ENCODE data around the gene HOXB2.

Gene HOXB2

DNA sequence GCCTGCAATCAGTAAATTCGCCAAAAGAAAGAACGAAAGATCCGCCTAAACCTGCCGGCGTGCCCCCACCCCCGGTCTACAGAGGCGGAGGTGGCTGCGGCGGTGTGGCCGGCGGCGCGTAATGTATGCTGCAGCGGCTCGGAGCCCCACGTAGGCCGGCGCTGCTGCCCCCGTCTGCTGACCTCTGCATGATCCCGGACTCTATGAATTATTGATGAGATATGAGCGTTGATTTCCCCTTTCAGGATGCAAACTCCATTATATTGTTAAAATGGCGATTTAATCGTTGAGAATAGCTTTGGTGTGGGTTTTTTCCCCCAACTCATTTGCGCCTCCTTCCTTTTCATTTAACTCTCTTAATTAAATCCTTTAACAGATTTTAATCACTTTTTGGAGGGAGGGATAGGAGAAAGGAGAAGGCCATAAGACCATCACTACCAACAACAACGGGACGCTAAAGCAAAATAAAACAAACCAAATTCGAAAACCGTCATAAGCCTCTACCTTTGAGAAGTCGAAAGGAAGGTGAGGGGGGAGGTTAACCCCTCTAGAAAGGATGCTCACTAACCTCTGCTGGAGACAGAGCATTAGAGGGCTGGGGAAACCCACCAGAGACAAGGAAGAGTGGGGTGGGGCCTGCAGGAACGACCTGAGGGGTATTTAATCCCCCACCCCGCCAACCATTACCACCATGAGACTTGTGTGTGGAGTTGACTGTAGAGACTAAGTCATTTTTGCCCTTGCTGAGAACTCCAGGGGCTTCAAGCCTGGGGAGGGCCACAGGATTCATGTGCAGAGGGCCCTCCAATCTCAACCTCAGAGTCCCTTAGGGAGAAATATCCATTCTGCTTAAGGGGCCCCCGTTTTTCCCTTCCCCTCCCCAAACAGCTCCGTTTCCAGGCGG lies 41.7 kb upstream of the HOXB2 start:
- DNase-seq (ENCODE audit: low read depth), result no peak
- H3K4me3 ChIP-seq (ENCODE audit: low read depth, low read length), result peak overlapping the region; percentile 55
- TF ChIP-seq, protein P1, sequence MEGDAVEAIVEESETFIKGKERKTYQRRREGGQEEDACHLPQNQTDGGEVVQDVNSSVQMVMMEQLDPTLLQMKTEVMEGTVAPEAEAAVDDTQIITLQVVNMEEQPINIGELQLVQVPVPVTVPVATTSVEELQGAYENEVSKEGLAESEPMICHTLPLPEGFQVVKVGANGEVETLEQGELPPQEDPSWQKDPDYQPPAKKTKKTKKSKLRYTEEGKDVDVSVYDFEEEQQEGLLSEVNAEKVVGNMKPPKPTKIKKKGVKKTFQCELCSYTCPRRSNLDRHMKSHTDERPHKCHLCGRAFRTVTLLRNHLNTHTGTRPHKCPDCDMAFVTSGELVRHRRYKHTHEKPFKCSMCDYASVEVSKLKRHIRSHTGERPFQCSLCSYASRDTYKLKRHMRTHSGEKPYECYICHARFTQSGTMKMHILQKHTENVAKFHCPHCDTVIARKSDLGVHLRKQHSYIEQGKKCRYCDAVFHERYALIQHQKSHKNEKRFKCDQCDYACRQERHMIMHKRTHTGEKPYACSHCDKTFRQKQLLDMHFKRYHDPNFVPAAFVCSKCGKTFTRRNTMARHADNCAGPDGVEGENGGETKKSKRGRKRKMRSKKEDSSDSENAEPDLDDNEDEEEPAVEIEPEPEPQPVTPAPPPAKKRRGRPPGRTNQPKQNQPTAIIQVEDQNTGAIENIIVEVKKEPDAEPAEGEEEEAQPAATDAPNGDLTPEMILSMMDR (IDR thresholded peaks at IDR 0.05; ENCODE audit: low read depth, low read length, missing control alignments), result no peak

DNA sequence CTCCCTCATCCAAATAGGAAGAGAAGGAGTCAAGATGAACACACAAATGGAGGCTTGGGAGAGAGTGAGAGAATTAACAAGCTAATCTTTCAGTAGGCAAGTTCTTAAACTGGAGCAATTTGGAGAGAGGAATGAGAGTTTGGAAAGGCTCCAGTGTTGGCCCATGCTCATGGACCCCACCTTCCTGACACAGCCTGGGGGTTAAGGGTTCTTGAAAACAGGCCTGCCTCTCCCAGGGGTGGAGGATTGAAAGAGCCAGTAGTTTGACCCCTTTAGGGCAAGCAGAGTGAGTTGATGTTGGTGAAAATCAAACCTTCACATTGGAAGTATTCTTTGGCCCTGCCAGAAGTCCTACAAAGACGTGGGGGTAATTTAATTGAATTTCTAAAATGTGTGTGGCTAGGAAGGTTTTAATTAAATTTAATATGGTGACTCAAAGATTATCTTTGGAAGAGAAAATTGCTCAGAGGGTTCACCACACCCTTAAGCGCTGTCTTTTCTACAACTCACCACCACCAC lies 39.4 kb upstream of the HOXB2 start:
- TF ChIP-seq, protein P1 (IDR thresholded peaks at IDR 0.05; ENCODE audit: low read depth, low read length, missing control alignments), result no peak
- no peak for DNase-seq (ENCODE audit: low read depth)
- H3K4me3 ChIP-seq (ENCODE audit: low read depth, low read length), result no peak overlapping the region

DNA sequence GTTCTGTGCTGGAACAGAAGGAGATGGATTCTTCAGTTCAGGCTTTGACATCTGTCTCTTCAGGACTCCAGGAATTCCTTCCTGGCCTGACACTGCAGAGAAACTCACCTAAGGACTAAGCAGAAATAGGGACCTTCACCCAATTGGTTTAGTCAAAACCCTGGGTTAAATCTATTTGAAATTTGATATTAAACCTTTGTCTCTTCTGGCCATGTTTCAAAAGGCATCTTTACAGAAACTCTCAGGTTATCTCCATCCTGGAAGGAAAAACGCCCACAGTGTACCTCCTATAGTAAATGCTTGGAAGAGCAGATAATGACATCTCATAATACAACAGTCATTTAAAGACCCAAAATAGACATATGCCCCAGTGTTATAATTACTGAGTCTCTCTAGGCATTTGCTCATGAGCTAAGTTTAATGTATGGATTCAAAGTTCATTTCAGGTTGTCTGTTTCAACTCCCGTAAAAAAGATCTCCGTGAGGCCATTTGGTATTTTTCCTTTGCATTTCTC lies 38.9 kb upstream of the HOXB2 start:
- no peak for DNase-seq (ENCODE audit: low read depth)
- TF ChIP-seq, protein P1 (IDR thresholded peaks at IDR 0.05; ENCODE audit: low read depth, low read length, missing control alignments), result no peak
- no peak overlapping the region for H3K4me3 ChIP-seq (ENCODE audit: low read depth, low read length)

DNA sequence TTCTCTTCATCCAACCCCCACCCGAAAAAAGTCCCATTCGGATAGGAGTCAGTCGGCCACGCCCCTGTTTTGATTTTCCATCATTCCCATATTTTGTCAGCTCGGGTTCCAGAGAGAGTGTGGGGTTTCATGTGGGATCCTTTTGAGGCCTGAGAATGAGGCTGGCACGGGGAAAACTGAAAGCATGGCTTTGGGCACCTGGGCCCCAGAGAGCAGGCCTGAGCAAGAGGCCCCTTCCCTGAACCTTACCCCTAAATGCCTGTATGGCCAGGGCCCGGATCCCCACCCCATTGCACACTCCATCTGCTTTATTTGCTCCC lies 37.8 kb upstream of the HOXB2 start:
- TF ChIP-seq, protein P1 (IDR thresholded peaks at IDR 0.05; ENCODE audit: low read depth, low read length, missing control alignments), result no peak
- no peak for DNase-seq (ENCODE audit: low read depth)
- no peak overlapping the region; the same call in 1 of the 2 replicates for H3K4me3 ChIP-seq (ENCODE audit: low read depth, low read length)

DNA sequence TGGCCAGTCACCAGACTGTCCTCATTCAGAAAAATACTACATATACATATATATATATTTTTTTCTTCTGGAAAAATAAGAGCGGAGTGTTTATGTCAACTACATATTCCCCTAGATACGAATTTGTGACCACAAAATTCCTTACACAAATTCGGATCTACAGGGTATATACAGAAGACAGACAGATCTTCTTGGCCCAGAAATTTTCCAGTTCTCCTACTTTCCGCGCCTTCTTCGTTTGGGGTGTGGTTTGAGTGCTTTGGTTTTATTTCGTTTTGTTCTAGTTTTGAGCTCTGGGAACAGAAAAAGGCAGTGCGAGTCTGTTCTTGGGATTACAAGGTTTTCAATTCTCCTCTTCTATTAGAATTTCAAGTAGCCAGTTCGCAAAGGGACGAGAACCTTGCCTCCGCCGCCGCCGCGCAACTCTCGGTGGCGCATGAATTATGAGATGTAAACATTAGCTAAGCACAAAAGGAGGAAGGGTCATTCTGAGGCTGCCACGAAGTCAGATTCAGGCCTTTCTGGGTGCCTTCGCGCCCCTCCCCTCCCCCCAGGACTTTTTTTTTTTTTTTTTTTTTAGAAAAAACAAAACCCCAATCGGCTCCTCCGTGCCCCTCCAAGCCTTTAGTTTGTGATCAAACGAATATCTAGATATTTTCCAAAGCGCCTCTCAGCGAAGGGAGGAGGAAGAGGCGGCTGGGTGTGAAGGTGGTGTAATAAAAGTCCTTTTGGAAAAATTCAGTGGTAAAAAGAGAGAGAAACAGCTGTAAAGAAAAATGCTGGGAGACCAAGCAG lies 35.0 kb upstream of the HOXB2 start:
- TF ChIP-seq, protein P1 (IDR thresholded peaks at IDR 0.05; ENCODE audit: low read depth, low read length, missing control alignments), result no peak
- H3K4me3 ChIP-seq (ENCODE audit: low read depth, low read length), result no peak overlapping the region
- DNase-seq (ENCODE audit: low read depth), result no peak

DNA sequence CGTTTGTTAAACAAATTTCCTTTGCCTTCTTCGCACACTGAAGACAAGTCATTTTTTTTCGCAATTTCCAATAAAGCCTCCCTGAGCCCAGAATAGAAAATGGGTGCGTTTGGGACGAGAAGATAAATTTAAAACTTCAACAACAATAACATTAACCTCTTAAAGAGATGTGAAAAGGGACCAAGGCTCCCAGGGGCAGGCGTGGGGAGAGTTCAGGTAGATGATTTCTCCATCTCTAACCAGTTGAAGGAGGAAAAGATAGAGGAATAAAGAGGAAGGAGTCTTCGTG lies 34.5 kb upstream of the HOXB2 start:
- peak overlapping the region; percentile 84 for H3K4me3 ChIP-seq (ENCODE audit: low read depth, low read length)
- DNase-seq (ENCODE audit: low read depth), result no peak
- TF ChIP-seq, protein P1 (IDR thresholded peaks at IDR 0.05; ENCODE audit: low read depth, low read length, missing control alignments), result no peak

All from GM12864 (cell line).